CD4-positive, alpha-beta T cell treated with Interleukin-21 for 1 hour (primary cell): ENCODE measurements around the gene GJE1.

ENCODE experiments used
- DNase-seq: peaks from one replicate; pipeline ENCODE4 v3.0.0-alpha.2; 2020

GJE1 gene

GRCh38 chr6:142167071-142167470, 34.3 kb downstream of the GJE1 start:
- DNase-seq = no peak

GRCh38 chr6:142167486-142167885, 34.8 kb downstream of the GJE1 start:
- DNase-seq = no peak

GRCh38 chr6:142171351-142171750, 38.6 kb downstream of the GJE1 start:
- no peak for DNase-seq

GRCh38 chr6:142172758-142173157, 40.0 kb downstream of the GJE1 start:
- DNase-seq = no peak

- DNase-seq = no peak
Measured at GRCh38 chr6:142173980-142174379, 41.3 kb downstream of the GJE1 start.

- DNase-seq = no peak
Measured at GRCh38 chr6:142174703-142175102, 42.0 kb downstream of the GJE1 start.

- no peak for DNase-seq
Measured at GRCh38 chr6:142178129-142178528, 45.4 kb downstream of the GJE1 start.

GRCh38 chr6:142182004-142182403, 49.3 kb downstream of the GJE1 start:
- no peak for DNase-seq

- no peak for DNase-seq
Measured at GRCh38 chr6:142183351-142183750, 50.6 kb downstream of the GJE1 start.

- no peak for DNase-seq
Measured at GRCh38 chr6:142184307-142184706, 51.6 kb downstream of the GJE1 start.
